SK-N-SH treated with all-trans-retinoic acid at 6 μM for 48 hours (cell line): ENCODE results near the gene NDFIP1.

ENCODE experiments used
- ARNTL ChIP-seq: fragments of 450-650 bp; formaldehyde crosslinking; IDR thresholded peaks from 2 replicates; pipeline ENCODE4 v1.5.0; 2020; ENCODE audit warnings: low read depth, mild to moderate bottlenecking, moderate library complexity, borderline replicate concordance
- CSDC2 ChIP-seq: fragments of 250-450 bp; sonication (Bioruptor Pico); IDR thresholded peaks from 2 replicates; pipeline ENCODE4 v1.5.0; 2020; ENCODE audit warnings: mild to moderate bottlenecking, moderate library complexity
- GLIS3 ChIP-seq: fragments of 250-450 bp; sonication (Bioruptor Pico); IDR thresholded peaks from 2 replicates; pipeline ENCODE4 v1.5.0; 2020; ENCODE audit warnings: mild to moderate bottlenecking, moderate library complexity
- OSR1 ChIP-seq: fragments of 250-450 bp; sonication (Bioruptor Pico); IDR thresholded peaks from 2 replicates; pipeline ENCODE4 v1.8.0; 2022; ENCODE audit warnings: moderate library complexity, mild to moderate bottlenecking, inconsistent platforms
- RARB ChIP-seq: fragments of 250-450 bp; sonication (Bioruptor Pico); IDR thresholded peaks from 2 replicates; pipeline ENCODE4 v1.8.0; 2021; ENCODE audit warnings: mild to moderate bottlenecking, moderate library complexity
- SNAI2 ChIP-seq: fragments of 250-450 bp; sonication (Bioruptor Pico); IDR thresholded peaks from 2 replicates; pipeline ENCODE4 v1.5.0; 2020; ENCODE audit warnings: mild to moderate bottlenecking, moderate library complexity
- TCF4 ChIP-seq: fragments of 250-450 bp; sonication (Bioruptor Pico); IDR thresholded peaks from 2 replicates; pipeline ENCODE4 v1.8.0; 2021; ENCODE audit warnings: mild to moderate bottlenecking, moderate library complexity, borderline replicate concordance
- ZFP3 ChIP-seq: fragments of 250-450 bp; sonication (Bioruptor Pico); IDR thresholded peaks from 2 replicates; pipeline ENCODE4 v1.5.0; 2020; ENCODE audit warnings: mild to moderate bottlenecking, moderate library complexity
- ZFP30 ChIP-seq: fragments of 450-650 bp; formaldehyde crosslinking; IDR thresholded peaks from 2 replicates; pipeline ENCODE4 v1.5.0; 2022; ENCODE audit warnings: mild to moderate bottlenecking, moderate library complexity
- TF ChIP-seq, protein P1 (sequence below): fragments of 250-450 bp; sonication (Bioruptor Pico); IDR thresholded peaks from 2 replicates; pipeline ENCODE4 v1.5.1; 2020; ENCODE audit warnings: low read depth, mild to moderate bottlenecking, moderate library complexity
- TF ChIP-seq, protein P2 (sequence below): fragments of 250-450 bp; sonication (Bioruptor Pico); IDR thresholded peaks from 2 replicates; pipeline ENCODE4 v1.8.0; 2021; ENCODE audit warnings: low read depth, mild to moderate bottlenecking, moderate library complexity, borderline replicate concordance
- TF ChIP-seq, protein P3 (sequence below): fragments of 250-450 bp; sonication (Bioruptor Pico); IDR thresholded peaks from 2 replicates; pipeline ENCODE4 v1.5.1; 2021; ENCODE audit warnings: mild to moderate bottlenecking, moderate library complexity

DNA sequence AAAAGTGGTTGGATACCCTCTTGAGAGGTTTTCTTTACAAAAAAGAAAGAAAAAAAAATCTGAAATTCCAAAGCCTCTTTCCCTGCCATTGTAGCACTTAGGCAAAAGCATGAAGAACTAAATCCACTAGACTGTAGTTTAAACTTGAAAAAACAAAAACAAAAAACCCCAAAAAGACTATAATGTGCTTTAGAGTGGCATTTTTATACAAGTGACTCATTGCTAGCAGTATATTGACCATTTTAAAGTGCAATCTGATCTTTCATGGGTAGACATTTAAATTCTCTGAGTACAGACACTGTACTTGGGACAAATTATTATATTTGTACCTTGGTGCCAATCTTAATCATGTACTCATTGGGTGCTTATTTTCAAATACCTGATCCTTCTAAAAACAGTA is 50.8 kb downstream of the NDFIP1 start:
- TF ChIP-seq, protein P1, sequence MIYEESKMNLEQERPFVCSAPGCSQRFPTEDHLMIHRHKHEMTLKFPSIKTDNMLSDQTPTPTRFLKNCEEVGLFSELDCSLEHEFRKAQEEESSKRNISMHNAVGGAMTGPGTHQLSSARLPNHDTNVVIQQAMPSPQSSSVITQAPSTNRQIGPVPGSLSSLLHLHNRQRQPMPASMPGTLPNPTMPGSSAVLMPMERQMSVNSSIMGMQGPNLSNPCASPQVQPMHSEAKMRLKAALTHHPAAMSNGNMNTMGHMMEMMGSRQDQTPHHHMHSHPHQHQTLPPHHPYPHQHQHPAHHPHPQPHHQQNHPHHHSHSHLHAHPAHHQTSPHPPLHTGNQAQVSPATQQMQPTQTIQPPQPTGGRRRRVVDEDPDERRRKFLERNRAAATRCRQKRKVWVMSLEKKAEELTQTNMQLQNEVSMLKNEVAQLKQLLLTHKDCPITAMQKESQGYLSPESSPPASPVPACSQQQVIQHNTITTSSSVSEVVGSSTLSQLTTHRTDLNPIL (CRISPR knock-in tag): no peak
- TF ChIP-seq ZFP30 (CRISPR knock-in tag) (no peak), GLIS3 (CRISPR knock-in tag) (no peak), CSDC2 (CRISPR knock-in tag) (no peak), OSR1 (CRISPR knock-in tag) (no peak), SNAI2 (CRISPR knock-in tag) (no peak), ZFP3 (no peak), RARB (CRISPR knock-in tag) (no peak), ARNTL (no peak), TCF4 (no peak)
- TF ChIP-seq, protein P2, sequence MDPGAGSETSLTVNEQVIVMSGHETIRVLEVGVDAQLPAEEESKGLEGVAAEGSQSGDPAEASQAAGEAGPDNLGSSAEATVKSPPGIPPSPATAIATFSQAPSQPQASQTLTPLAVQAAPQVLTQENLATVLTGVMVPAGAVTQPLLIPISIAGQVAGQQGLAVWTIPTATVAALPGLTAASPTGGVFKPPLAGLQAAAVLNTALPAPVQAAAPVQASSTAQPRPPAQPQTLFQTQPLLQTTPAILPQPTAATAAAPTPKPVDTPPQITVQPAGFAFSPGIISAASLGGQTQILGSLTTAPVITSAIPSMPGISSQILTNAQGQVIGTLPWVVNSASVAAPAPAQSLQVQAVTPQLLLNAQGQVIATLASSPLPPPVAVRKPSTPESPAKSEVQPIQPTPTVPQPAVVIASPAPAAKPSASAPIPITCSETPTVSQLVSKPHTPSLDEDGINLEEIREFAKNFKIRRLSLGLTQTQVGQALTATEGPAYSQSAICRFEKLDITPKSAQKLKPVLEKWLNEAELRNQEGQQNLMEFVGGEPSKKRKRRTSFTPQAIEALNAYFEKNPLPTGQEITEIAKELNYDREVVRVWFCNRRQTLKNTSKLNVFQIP (CRISPR knock-in tag): no peak
- TF ChIP-seq, protein P3, sequence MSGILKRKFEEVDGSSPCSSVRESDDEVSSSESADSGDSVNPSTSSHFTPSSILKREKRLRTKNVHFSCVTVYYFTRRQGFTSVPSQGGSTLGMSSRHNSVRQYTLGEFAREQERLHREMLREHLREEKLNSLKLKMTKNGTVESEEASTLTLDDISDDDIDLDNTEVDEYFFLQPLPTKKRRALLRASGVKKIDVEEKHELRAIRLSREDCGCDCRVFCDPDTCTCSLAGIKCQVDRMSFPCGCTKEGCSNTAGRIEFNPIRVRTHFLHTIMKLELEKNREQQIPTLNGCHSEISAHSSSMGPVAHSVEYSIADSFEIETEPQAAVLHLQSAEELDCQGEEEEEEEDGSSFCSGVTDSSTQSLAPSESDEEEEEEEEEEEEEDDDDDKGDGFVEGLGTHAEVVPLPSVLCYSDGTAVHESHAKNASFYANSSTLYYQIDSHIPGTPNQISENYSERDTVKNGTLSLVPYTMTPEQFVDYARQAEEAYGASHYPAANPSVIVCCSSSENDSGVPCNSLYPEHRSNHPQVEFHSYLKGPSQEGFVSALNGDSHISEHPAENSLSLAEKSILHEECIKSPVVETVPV (CRISPR knock-in tag): no peak
